HCT116 (cell line): ENCODE data around the gene CFAP97D1.

ENCODE experiments used
- EZH2 ChIP-seq: fragments of 200-600 bp; sonication (generic); IDR thresholded peaks from 2 replicates; pipeline ENCODE4 v1.6.1; 2017; ENCODE audit warnings: antibody characterized with exemption, mixed run types
- FOSL1 ChIP-seq: IDR thresholded peaks from 2 replicates; pipeline ENCODE4 v1.6.1; 2012; ENCODE audit warnings: low read depth
- POLR2A ChIP-seq: IDR thresholded peaks from 2 replicates; pipeline ENCODE4 v1.7.0; 2011; ENCODE audit warnings: borderline replicate concordance; ENCODE audit not compliant: insufficient read depth, insufficient read length; ENCODE audit errors: extremely low read depth
- POLR2AphosphoS5 ChIP-seq: IDR thresholded peaks from 2 replicates; pipeline ENCODE4 v1.6.1; 2011; ENCODE audit warnings: mild to moderate bottlenecking, low read depth, low read length, moderate library complexity
- TCF7L2 ChIP-seq: IDR thresholded peaks from 2 replicates; pipeline ENCODE4 v1.7.0; 2011; ENCODE audit warnings: borderline replicate concordance, inconsistent platforms; ENCODE audit not compliant: insufficient read depth, insufficient read length; ENCODE audit errors: extremely low read depth
- YY1 ChIP-seq: IDR thresholded peaks from 2 replicates; pipeline ENCODE4 v1.6.1; 2011; ENCODE audit warnings: low read length, low read depth, moderate library complexity, mild to moderate bottlenecking; ENCODE audit not compliant: insufficient replicate concordance; ENCODE audit errors: extremely low read depth
- ZBTB33 ChIP-seq: IDR thresholded peaks from 2 replicates; pipeline ENCODE4 v1.6.1; 2011; ENCODE audit warnings: mild to moderate bottlenecking, low read length, moderate library complexity; ENCODE audit not compliant: insufficient replicate concordance; ENCODE audit errors: extremely low read depth
- TF ChIP-seq, protein P1 (sequence below), 3 experiments: fragments of 200-600 bp in 1 of 3; sonication (generic) in 1 of 3; IDR thresholded peaks in 2 of 3; conservative IDR thresholded peaks in 1 of 3; 2 replicates each; pipeline ENCODE4 v1.5.1; 2012 to 2017; ENCODE audit warnings: low read depth in 2 of 3, low read length in 2 of 3, antibody characterized with exemption in 1 of 3, borderline replicate concordance in 1 of 3, control low read depth in 1 of 3, mild to moderate bottlenecking in 1 of 3, mixed read lengths in 1 of 3, mixed run types in 1 of 3, moderate library complexity in 1 of 3; ENCODE audit not compliant: insufficient read depth in 1 of 3

DNA sequence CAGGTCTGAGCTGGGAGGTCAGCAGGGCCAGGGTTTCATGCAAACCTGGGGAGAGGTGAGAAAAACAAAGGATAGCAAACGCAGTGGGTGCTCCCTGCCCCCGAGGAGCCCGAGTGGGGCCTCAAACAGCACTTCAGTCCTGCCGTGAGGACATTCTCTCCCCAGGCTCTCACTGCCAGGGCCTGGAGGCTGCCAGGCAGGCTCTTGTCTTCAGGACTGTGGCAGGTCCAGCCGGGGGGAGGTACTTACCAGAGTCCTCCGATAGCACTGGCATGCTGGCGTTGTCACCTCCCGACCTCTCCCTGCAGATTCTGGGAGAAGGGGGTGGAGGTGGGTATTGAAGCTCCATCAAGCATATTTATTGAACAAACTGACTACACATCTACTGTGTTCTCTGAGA lies 51.4 kb downstream of the CFAP97D1 start:
- TF ChIP-seq, protein P1, sequence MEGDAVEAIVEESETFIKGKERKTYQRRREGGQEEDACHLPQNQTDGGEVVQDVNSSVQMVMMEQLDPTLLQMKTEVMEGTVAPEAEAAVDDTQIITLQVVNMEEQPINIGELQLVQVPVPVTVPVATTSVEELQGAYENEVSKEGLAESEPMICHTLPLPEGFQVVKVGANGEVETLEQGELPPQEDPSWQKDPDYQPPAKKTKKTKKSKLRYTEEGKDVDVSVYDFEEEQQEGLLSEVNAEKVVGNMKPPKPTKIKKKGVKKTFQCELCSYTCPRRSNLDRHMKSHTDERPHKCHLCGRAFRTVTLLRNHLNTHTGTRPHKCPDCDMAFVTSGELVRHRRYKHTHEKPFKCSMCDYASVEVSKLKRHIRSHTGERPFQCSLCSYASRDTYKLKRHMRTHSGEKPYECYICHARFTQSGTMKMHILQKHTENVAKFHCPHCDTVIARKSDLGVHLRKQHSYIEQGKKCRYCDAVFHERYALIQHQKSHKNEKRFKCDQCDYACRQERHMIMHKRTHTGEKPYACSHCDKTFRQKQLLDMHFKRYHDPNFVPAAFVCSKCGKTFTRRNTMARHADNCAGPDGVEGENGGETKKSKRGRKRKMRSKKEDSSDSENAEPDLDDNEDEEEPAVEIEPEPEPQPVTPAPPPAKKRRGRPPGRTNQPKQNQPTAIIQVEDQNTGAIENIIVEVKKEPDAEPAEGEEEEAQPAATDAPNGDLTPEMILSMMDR (IDR thresholded peaks at IDR 0.05 in 2 of 3, conservative IDR thresholded peaks at IDR 0.05 in 1 of 3; ENCODE audit: borderline replicate concordance in 1 of 3, insufficient read depth in 1 of 3, low read depth in 2 of 3, low read length in 2 of 3) = no peak
- TF ChIP-seq EZH2 = no peak
- no peak for TF ChIP-seq YY1
- TF ChIP-seq ZBTB33 = no peak
- no peak for TF ChIP-seq POLR2A
- TF ChIP-seq POLR2AphosphoS5 = no peak
- no peak for TF ChIP-seq TCF7L2
- no peak for TF ChIP-seq FOSL1
